SK-N-SH (cell line): ENCODE results near the gene IFT25.

Experiments used
- CHD2 ChIP-seq: fragments of 150-350 bp; IDR thresholded peaks from 2 replicates; pipeline ENCODE4 v1.6.1; 2018; ENCODE audit warnings: low read length; ENCODE audit not compliant: partially characterized antibody
- CTCF ChIP-seq: fragments of 200-600 bp; sonication (generic); IDR thresholded peaks from 2 replicates; pipeline ENCODE4 v1.6.1; 2017; ENCODE audit warnings: antibody characterized with exemption, mild to moderate bottlenecking, moderate library complexity
- EP300 ChIP-seq, 2 experiments: IDR thresholded peaks; 2 replicates each; pipeline versions ENCODE4 v1.4.0 to v1.6.1; 2012; ENCODE audit warnings: borderline replicate concordance in 1 of 2, low read depth in 1 of 2, low read length in 1 of 2
- EZH2phosphoT487 ChIP-seq: fragments of 200-600 bp; sonication (generic); IDR thresholded peaks from 2 replicates; pipeline ENCODE4 v1.6.1; 2017; ENCODE audit warnings: low read depth, mixed run types, mild to moderate bottlenecking, antibody characterized with exemption, moderate library complexity, borderline replicate concordance
- FOXM1 ChIP-seq: IDR thresholded peaks from 2 replicates; pipeline ENCODE4 v1.4.0; 2012; ENCODE audit warnings: low read depth, mild to moderate bottlenecking
- MXI1 ChIP-seq: IDR thresholded peaks from 2 replicates; pipeline ENCODE4 v1.6.1; 2012; ENCODE audit warnings: mild to moderate bottlenecking, low read depth, low read length, improper control_type of control experiment
- POLR2AphosphoS5 ChIP-seq: IDR thresholded peaks from 2 replicates; pipeline ENCODE4 v1.6.1; 2012; ENCODE audit warnings: low read depth, low read length
- RAD21 ChIP-seq: IDR thresholded peaks from 2 replicates; pipeline ENCODE4 v1.6.1; 2012; ENCODE audit warnings: mild to moderate bottlenecking, low read length
- RCOR1 ChIP-seq: fragments of 150-350 bp; IDR thresholded peaks from 2 replicates; pipeline ENCODE4 v1.6.1; 2017; ENCODE audit warnings: antibody characterized with exemption, low read length
- SMC3 ChIP-seq: IDR thresholded peaks from 2 replicates; pipeline ENCODE4 v1.6.1; 2012; ENCODE audit warnings: low read depth, low read length, improper control_type of control experiment
- ZBTB33 ChIP-seq: IDR thresholded peaks from 2 replicates; pipeline ENCODE4 v1.4.0; 2012; ENCODE audit warnings: low read depth, borderline replicate concordance
- TF ChIP-seq, protein P1 (sequence below): IDR thresholded peaks from 2 replicates; pipeline ENCODE4 v1.4.0; 2012; ENCODE audit warnings: low read depth
- TF ChIP-seq, protein P2 (sequence below): IDR thresholded peaks from 2 replicates; pipeline ENCODE4 v1.4.0; 2012; ENCODE audit warnings: low read depth, borderline replicate concordance

GRCh38 chr1:53871773-53872484 lies 73.6 kb downstream of the IFT25 start:
- TF ChIP-seq ZBTB33 (no peak), POLR2AphosphoS5 (no peak), CTCF (no peak), RCOR1 (no peak), EP300 (IDR thresholded peaks at IDR 0.05; ENCODE audit: borderline replicate concordance in 1 of 2, low read depth in 1 of 2, low read length in 1 of 2) (no peak), SMC3 (no peak), RAD21 (no peak), FOXM1 (no peak), CHD2 (no peak), MXI1 (no peak), EZH2phosphoT487 (no peak)
- TF ChIP-seq, protein P1, sequence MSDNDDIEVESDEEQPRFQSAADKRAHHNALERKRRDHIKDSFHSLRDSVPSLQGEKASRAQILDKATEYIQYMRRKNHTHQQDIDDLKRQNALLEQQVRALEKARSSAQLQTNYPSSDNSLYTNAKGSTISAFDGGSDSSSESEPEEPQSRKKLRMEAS, result no peak
- TF ChIP-seq, protein P2, sequence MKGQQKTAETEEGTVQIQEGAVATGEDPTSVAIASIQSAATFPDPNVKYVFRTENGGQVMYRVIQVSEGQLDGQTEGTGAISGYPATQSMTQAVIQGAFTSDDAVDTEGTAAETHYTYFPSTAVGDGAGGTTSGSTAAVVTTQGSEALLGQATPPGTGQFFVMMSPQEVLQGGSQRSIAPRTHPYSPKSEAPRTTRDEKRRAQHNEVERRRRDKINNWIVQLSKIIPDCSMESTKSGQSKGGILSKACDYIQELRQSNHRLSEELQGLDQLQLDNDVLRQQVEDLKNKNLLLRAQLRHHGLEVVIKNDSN, result no peak
